HEK293 (cell line): Measurements from ENCODE around the gene TMCC1.

ENCODE experiments used
- CTCF ChIA-PET: fragments of 350-600 bp; formaldehyde crosslinking; extraction: SDS; loops from one replicate; lab custom pipeline; 2021; ENCODE audit warnings: antibody characterized with exemption; lab: Yijun Ruan, JAX
- POLR2A ChIA-PET: fragments of 300-600 bp; formaldehyde crosslinking; extraction: SDS; loops from one replicate; lab custom pipeline; 2020; ENCODE audit warnings: antibody characterized with exemption, inconsistent platforms; lab: Yijun Ruan, JAX
- H3K27ac ChIP-seq: fragments of 200-500 bp; sonication (Bioruptor generic); 2 replicates; pipeline ENCODE4 v1.5.1; 2014; ENCODE audit warnings: low read depth, low read length, control low read depth, inconsistent platforms; ENCODE audit errors: extremely low read depth
- H3K36me3 ChIP-seq, 2 experiments: fragments of 200-500 bp in 1 of 2; sonication (Bioruptor generic) in 1 of 2; 1 replicate in 1 of 2; 2 replicates in 1 of 2; pipeline ENCODE4 v1.5.1; 2014 to 2017; ENCODE audit warnings: inconsistent platforms in 2 of 2, low read length in 2 of 2; ENCODE audit not compliant: control insufficient read depth in 2 of 2, insufficient read depth in 1 of 2
- H3K4me1 ChIP-seq: fragments of 200-500 bp; sonication (Bioruptor generic); 2 replicates; pipeline ENCODE4 v1.5.1; 2014; ENCODE audit warnings: mild to moderate bottlenecking, low read length, inconsistent platforms; ENCODE audit not compliant: control insufficient read depth, insufficient read depth
- H3K4me3 ChIP-seq: 2 replicates; pipeline ENCODE4 v1.5.1; 2011; ENCODE audit warnings: low read depth, mild to moderate bottlenecking, control low read depth, low read length, moderate library complexity
- H3K9me3 ChIP-seq: fragments of 200-500 bp; sonication (Bioruptor generic); 2 replicates; pipeline ENCODE4 v1.5.1; 2014; ENCODE audit warnings: low read depth, low read length, inconsistent platforms; ENCODE audit not compliant: control insufficient read depth, insufficient read depth
- BCL11B ChIP-seq: fragments of 450-650 bp; formaldehyde crosslinking; IDR thresholded peaks from 2 replicates; pipeline ENCODE4 v1.5.1; 2016; ENCODE audit warnings: low read depth, missing biosample characterization, missing genetic modification characterization
- GLI4 ChIP-seq: fragments of 450-650 bp; formaldehyde crosslinking; IDR thresholded peaks from 2 replicates; pipeline ENCODE4 v1.5.1; 2016; ENCODE audit warnings: missing biosample characterization, missing genetic modification characterization
- GLIS2 ChIP-seq: fragments of 450-650 bp; formaldehyde crosslinking; IDR thresholded peaks from 2 replicates; pipeline ENCODE4 v1.5.1; 2016; ENCODE audit warnings: missing biosample characterization, missing genetic modification characterization
- KLF1 ChIP-seq: fragments of 450-650 bp; formaldehyde crosslinking; IDR thresholded peaks from 2 replicates; pipeline ENCODE4 v1.5.1; 2016; ENCODE audit warnings: missing biosample characterization, missing genetic modification characterization
- KLF8 ChIP-seq: fragments of 450-650 bp; formaldehyde crosslinking; IDR thresholded peaks from 2 replicates; pipeline ENCODE4 v1.5.1; 2016; ENCODE audit warnings: missing biosample characterization, missing genetic modification characterization
- ZBTB20 ChIP-seq: fragments of 450-650 bp; formaldehyde crosslinking; IDR thresholded peaks from 2 replicates; pipeline ENCODE4 v1.5.1; 2016; ENCODE audit warnings: missing biosample characterization, missing genetic modification characterization
- ZEB2 ChIP-seq: fragments of 450-650 bp; formaldehyde crosslinking; IDR thresholded peaks from 2 replicates; pipeline ENCODE4 v1.5.1; 2016; ENCODE audit warnings: missing biosample characterization, missing genetic modification characterization
- ZFHX2 ChIP-seq: fragments of 450-650 bp; formaldehyde crosslinking; conservative IDR thresholded peaks from 2 replicates; pipeline ENCODE4 v1.5.1; 2016; ENCODE audit warnings: missing biosample characterization, missing genetic modification characterization
- ZNF292 ChIP-seq: fragments of 450-650 bp; formaldehyde crosslinking; IDR thresholded peaks from 2 replicates; pipeline ENCODE4 v1.5.1; 2016; ENCODE audit warnings: low read depth, missing biosample characterization, missing genetic modification characterization, borderline replicate concordance
- ZNF335 ChIP-seq: fragments of 450-650 bp; formaldehyde crosslinking; conservative IDR thresholded peaks from 2 replicates; pipeline ENCODE4 v1.5.1; 2016; ENCODE audit warnings: missing biosample characterization, missing genetic modification characterization
- ZNF473 ChIP-seq: fragments of 450-650 bp; formaldehyde crosslinking; IDR thresholded peaks from 2 replicates; pipeline ENCODE4 v1.5.1; 2017; ENCODE audit warnings: missing biosample characterization, missing genetic modification characterization
- ZNF654 ChIP-seq: fragments of 450-650 bp; formaldehyde crosslinking; IDR thresholded peaks from 2 replicates; pipeline ENCODE4 v1.5.1; 2016; ENCODE audit warnings: low read depth, missing biosample characterization, missing genetic modification characterization
- ZNF843 ChIP-seq: fragments of 450-650 bp; formaldehyde crosslinking; IDR thresholded peaks from 2 replicates; pipeline ENCODE4 v1.5.1; 2016; ENCODE audit warnings: missing biosample characterization, missing genetic modification characterization
- TF ChIP-seq, protein P1 (sequence below): fragments of 450-650 bp; formaldehyde crosslinking; conservative IDR thresholded peaks from 2 replicates; pipeline ENCODE4 v1.5.1; 2016; ENCODE audit warnings: low read depth, missing biosample characterization, missing genetic modification characterization
- TF ChIP-seq, protein P2 (sequence below): fragments of 450-650 bp; formaldehyde crosslinking; IDR thresholded peaks from 2 replicates; pipeline ENCODE4 v1.5.1; 2016; ENCODE audit warnings: missing biosample characterization, missing genetic modification characterization
- TF ChIP-seq, protein P3 (sequence below): fragments of 450-650 bp; formaldehyde crosslinking; IDR thresholded peaks from 2 replicates; pipeline ENCODE4 v1.5.1; 2016; ENCODE audit warnings: missing biosample characterization, missing genetic modification characterization
- TF ChIP-seq, protein P4 (sequence below): fragments of 450-650 bp; formaldehyde crosslinking; optimal IDR thresholded peaks from 2 replicates; pipeline ENCODE3; 2016; ENCODE audit warnings: missing biosample characterization, mild to moderate bottlenecking, missing genetic modification characterization
- TF ChIP-seq, protein P5 (sequence below): fragments of 450-650 bp; formaldehyde crosslinking; IDR thresholded peaks from 2 replicates; pipeline ENCODE4 v1.5.1; 2017; ENCODE audit warnings: missing biosample characterization, mild to moderate bottlenecking, missing genetic modification characterization, moderate library complexity
- TF ChIP-seq, protein P6 (sequence below): sonication (generic); formaldehyde crosslinking; IDR thresholded peaks from 2 replicates; pipeline ENCODE4 v1.8.1; 2022; ENCODE audit warnings: mild to moderate bottlenecking, moderate library complexity, missing genetic modification reagents
- TF ChIP-seq, protein P7 (sequence below): fragments of 450-650 bp; formaldehyde crosslinking; IDR thresholded peaks from 2 replicates; pipeline ENCODE4 v1.5.1; 2016; ENCODE audit warnings: missing biosample characterization, missing genetic modification characterization

TMCC1 gene

DNA sequence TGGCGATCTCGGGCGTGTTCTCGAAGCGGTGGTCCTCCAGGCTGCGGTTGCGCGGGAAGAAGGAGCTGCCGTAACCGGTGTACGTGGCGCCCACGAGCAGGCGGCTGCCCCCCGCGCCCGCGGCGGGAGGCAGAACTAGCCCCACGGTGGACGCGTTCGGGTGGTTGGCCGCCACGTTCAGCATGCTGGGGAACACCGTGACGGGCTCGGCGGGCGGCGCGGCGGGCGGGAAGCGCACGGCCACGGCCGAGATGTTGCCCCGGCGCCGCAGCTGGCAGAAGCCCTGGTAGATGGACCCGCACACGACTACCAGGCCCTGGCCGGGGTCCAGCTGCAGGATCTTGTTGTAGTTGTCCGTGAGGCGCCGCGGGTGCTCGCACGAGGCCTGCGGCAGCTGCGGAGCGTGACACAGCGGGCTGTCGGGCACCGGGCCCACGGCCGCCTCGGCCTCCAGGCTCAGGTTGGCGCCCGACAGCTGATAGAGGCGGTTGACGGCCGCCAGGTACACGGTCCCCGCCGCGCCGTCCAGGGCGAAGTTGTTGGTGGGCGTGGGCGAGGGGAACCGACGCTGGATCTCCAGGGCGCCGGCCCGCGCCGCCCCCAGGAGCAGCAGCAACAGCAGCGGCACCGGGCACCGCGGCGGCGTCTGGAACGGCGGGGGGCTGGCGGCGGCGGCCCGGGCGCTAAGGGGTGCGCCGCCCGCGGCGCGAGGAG is 287.4 kb downstream of the TMCC1 start (continued):
- TF ChIP-seq GLI4 (no peak), GLIS2 (peak; percentile 53; the same call in 1 of the 2 replicates)
- TF ChIP-seq, protein P1, sequence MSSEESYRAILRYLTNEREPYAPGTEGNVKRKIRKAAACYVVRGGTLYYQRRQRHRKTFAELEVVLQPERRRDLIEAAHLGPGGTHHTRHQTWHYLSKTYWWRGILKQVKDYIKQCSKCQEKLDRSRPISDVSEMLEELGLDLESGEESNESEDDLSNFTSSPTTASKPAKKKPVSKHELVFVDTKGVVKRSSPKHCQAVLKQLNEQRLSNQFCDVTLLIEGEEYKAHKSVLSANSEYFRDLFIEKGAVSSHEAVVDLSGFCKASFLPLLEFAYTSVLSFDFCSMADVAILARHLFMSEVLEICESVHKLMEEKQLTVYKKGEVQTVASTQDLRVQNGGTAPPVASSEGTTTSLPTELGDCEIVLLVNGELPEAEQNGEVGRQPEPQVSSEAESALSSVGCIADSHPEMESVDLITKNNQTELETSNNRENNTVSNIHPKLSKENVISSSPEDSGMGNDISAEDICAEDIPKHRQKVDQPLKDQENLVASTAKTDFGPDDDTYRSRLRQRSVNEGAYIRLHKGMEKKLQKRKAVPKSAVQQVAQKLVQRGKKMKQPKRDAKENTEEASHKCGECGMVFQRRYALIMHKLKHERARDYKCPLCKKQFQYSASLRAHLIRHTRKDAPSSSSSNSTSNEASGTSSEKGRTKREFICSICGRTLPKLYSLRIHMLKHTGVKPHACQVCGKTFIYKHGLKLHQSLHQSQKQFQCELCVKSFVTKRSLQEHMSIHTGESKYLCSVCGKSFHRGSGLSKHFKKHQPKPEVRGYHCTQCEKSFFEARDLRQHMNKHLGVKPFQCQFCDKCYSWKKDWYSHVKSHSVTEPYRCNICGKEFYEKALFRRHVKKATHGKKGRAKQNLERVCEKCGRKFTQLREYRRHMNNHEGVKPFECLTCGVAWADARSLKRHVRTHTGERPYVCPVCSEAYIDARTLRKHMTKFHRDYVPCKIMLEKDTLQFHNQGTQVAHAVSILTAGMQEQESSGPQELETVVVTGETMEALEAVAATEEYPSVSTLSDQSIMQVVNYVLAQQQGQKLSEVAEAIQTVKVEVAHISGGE (tag by site-specific recombination), result no peak
- TF ChIP-seq, protein P2, sequence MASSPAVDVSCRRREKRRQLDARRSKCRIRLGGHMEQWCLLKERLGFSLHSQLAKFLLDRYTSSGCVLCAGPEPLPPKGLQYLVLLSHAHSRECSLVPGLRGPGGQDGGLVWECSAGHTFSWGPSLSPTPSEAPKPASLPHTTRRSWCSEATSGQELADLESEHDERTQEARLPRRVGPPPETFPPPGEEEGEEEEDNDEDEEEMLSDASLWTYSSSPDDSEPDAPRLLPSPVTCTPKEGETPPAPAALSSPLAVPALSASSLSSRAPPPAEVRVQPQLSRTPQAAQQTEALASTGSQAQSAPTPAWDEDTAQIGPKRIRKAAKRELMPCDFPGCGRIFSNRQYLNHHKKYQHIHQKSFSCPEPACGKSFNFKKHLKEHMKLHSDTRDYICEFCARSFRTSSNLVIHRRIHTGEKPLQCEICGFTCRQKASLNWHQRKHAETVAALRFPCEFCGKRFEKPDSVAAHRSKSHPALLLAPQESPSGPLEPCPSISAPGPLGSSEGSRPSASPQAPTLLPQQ (tag by site-specific recombination), result 0 out of 2 replicates have a peak, but pooled peaks have one; percentile 35

DNA sequence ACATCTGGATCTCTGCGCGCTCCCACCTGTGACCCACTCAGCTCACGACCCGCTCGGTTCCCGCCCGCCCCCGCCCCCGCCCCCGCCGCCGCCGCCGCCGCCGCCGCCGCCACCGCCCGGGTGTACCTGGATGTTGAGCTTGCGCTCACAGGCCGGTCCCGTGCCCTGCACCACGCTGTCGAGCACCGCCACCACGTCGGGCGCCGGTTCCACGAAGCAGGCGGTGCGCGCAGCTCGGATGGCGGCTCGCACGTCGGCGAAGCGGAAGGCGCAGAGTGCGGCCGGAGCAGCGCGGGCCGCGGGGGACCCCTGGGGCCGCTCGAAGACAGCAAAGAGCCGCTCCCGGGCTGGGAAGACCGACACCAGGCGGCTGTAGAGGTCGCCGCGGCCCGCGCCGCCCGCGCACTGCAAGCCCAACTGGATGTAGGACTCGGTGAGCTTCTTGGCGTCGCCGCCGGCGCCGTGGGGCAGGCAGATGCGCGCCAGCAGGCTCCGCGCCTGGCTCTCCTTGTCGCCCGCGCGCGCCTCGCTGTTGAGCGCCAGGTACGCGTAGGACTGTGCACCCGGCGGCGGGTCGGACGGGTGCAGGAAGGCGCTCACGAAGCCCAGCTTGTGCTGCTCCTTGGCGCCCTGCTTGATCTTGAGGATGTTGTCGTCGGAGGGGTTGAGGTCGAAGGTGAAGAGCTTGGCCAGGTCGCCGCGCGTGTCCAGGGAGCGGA is 288.1 kb downstream of the TMCC1 start:
- Histone ChIP-seq H3K4me1 (0 out of 2 replicates have a peak, but pooled peaks cover 3% of the 10 kb centered on the region), H3K36me3 (no peaks in the 10 kb centered on the region), H3K27ac (peak overlapping the region; percentile 53; the same call in 1 of the 2 replicates), H3K9me3 (no peaks in the 10 kb centered on the region), H3K4me3 (peak overlapping the region; percentile 43)
- CTCF ChIA-PET, result interaction anchor here (0.6 to 1.5 kb wide), 3 partner anchors 22 to 291 kb away, joined by 3 to 5 read pairs (median 5); no protein-coding TSS in a partner anchor
- POLR2A ChIA-PET, result no interaction called here
- TF ChIP-seq, protein P3, sequence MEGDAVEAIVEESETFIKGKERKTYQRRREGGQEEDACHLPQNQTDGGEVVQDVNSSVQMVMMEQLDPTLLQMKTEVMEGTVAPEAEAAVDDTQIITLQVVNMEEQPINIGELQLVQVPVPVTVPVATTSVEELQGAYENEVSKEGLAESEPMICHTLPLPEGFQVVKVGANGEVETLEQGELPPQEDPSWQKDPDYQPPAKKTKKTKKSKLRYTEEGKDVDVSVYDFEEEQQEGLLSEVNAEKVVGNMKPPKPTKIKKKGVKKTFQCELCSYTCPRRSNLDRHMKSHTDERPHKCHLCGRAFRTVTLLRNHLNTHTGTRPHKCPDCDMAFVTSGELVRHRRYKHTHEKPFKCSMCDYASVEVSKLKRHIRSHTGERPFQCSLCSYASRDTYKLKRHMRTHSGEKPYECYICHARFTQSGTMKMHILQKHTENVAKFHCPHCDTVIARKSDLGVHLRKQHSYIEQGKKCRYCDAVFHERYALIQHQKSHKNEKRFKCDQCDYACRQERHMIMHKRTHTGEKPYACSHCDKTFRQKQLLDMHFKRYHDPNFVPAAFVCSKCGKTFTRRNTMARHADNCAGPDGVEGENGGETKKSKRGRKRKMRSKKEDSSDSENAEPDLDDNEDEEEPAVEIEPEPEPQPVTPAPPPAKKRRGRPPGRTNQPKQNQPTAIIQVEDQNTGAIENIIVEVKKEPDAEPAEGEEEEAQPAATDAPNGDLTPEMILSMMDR (tag by site-specific recombination), result 0 out of 2 replicates have a peak, but pooled peaks have one; percentile 22
- TF ChIP-seq ZNF292 (tag by site-specific recombination) (no peak), KLF1 (tag by site-specific recombination) (no peak), BCL11B (0 out of 2 replicates have a peak, but pooled peaks have one; percentile 24), ZBTB20 (peak; percentile 17; the same call in 1 of the 2 replicates), KLF8 (tag by site-specific recombination) (no peak), ZNF654 (tag by site-specific recombination) (no peak), ZEB2 (tag by site-specific recombination) (0 out of 2 replicates have a peak, but pooled peaks have one; percentile 32), ZNF335 (tag by site-specific recombination) (0 out of 2 replicates have a peak, but pooled peaks have one; percentile 79), ZFHX2 (tag by site-specific recombination) (peak; percentile 22; the same call in 1 of the 2 replicates), ZNF473 (tag by site-specific recombination) (no peak), ZNF843 (tag by site-specific recombination) (no peak)
- TF ChIP-seq, protein P4, sequence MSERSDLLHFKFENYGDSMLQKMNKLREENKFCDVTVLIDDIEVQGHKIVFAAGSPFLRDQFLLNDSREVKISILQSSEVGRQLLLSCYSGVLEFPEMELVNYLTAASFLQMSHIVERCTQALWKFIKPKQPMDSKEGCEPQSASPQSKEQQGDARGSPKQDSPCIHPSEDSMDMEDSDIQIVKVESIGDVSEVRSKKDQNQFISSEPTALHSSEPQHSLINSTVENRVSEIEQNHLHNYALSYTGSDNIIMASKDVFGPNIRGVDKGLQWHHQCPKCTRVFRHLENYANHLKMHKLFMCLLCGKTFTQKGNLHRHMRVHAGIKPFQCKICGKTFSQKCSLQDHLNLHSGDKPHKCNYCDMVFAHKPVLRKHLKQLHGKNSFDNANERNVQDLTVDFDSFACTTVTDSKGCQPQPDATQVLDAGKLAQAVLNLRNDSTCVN (tag by site-specific recombination), result peak; percentile 86
- TF ChIP-seq, protein P5, sequence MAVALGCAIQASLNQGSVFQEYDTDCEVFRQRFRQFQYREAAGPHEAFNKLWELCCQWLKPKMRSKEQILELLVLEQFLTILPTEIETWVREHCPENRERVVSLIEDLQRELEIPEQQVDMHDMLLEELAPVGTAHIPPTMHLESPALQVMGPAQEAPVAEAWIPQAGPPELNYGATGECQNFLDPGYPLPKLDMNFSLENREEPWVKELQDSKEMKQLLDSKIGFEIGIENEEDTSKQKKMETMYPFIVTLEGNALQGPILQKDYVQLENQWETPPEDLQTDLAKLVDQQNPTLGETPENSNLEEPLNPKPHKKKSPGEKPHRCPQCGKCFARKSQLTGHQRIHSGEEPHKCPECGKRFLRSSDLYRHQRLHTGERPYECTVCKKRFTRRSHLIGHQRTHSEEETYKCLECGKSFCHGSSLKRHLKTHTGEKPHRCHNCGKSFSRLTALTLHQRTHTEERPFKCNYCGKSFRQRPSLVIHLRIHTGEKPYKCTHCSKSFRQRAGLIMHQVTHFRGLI (tag by site-specific recombination), result peak; percentile 75; the same call in 1 of the 2 replicates
- TF ChIP-seq, protein P6, sequence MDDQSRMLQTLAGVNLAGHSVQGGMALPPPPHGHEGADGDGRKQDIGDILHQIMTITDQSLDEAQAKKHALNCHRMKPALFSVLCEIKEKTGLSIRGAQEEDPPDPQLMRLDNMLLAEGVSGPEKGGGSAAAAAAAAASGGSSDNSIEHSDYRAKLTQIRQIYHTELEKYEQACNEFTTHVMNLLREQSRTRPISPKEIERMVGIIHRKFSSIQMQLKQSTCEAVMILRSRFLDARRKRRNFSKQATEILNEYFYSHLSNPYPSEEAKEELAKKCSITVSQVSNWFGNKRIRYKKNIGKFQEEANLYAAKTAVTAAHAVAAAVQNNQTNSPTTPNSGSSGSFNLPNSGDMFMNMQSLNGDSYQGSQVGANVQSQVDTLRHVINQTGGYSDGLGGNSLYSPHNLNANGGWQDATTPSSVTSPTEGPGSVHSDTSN (CRISPR knock-in tag), result 0 out of 2 replicates have a peak, but pooled peaks have one; percentile 26
- TF ChIP-seq, protein P7, sequence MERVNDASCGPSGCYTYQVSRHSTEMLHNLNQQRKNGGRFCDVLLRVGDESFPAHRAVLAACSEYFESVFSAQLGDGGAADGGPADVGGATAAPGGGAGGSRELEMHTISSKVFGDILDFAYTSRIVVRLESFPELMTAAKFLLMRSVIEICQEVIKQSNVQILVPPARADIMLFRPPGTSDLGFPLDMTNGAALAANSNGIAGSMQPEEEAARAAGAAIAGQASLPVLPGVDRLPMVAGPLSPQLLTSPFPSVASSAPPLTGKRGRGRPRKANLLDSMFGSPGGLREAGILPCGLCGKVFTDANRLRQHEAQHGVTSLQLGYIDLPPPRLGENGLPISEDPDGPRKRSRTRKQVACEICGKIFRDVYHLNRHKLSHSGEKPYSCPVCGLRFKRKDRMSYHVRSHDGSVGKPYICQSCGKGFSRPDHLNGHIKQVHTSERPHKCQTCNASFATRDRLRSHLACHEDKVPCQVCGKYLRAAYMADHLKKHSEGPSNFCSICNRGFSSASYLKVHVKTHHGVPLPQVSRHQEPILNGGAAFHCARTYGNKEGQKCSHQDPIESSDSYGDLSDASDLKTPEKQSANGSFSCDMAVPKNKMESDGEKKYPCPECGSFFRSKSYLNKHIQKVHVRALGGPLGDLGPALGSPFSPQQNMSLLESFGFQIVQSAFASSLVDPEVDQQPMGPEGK, result peak; percentile 19; the same call in 1 of the 2 replicates
